Activated naive CD4-positive, alpha-beta T cell treated with anti-CD3 and anti-CD28 coated beads, Interleukin-2, amount 50 U/mL, for 24 hours (primary cell): ENCODE measurements around the gene WDR4.
"Not testable (repeated sequence)": the region's sequence is repeated elsewhere in the genome, so short reads cannot be mapped to it uniquely, and the experiment has no call there.

Source experiments
- H3K27ac Mint-ChIP-seq: one replicate; pipeline ENCODE4 v1.8.0; 2021; ENCODE audit warnings: mild to moderate bottlenecking, mixed read lengths
- H3K27me3 Mint-ChIP-seq: one replicate; pipeline ENCODE4 v1.8.0; 2021; ENCODE audit warnings: mixed read lengths
- H3K36me3 Mint-ChIP-seq: one replicate; pipeline ENCODE4 v1.8.0; 2021; ENCODE audit warnings: mixed read lengths
- H3K4me1 Mint-ChIP-seq: one replicate; pipeline ENCODE4 v1.8.0; 2021; ENCODE audit warnings: mixed read lengths
- H3K4me3 Mint-ChIP-seq: one replicate; pipeline ENCODE4 v1.8.0; 2021; ENCODE audit warnings: mild to moderate bottlenecking, mixed read lengths
- H3K9me3 Mint-ChIP-seq: one replicate; pipeline ENCODE4 v1.8.0; 2021; ENCODE audit warnings: mixed read lengths

WDR4 gene

GRCh38 chr21:42827588-42827987 lies 51.8 kb downstream of the WDR4 start:
- no peaks in the 10 kb centered on the region for H3K36me3 Mint-ChIP-seq
- no peaks in the 10 kb centered on the region for H3K9me3 Mint-ChIP-seq
- H3K27me3 Mint-ChIP-seq = peaks cover 6% of the 10 kb centered on the region
- H3K4me3 Mint-ChIP-seq = no peak overlapping the region
- H3K27ac Mint-ChIP-seq = peak overlapping the region; percentile 10
- peaks cover 20% of the 10 kb centered on the region for H3K4me1 Mint-ChIP-seq

- no peak overlapping the region for H3K4me3 Mint-ChIP-seq
- peaks cover 6% of the 10 kb centered on the region for H3K27me3 Mint-ChIP-seq
- H3K36me3 Mint-ChIP-seq = no peaks in the 10 kb centered on the region
- H3K9me3 Mint-ChIP-seq = no peaks in the 10 kb centered on the region
- no peak overlapping the region for H3K27ac Mint-ChIP-seq
- peaks cover 5% of the 10 kb centered on the region for H3K4me1 Mint-ChIP-seq
Observed at GRCh38 chr21:42820616-42821465, 58.5 kb downstream of the WDR4 start.

- Mint-ChIP-seq H3K4me3 (no peak overlapping the region), H3K27me3 (peaks cover 4% of the 10 kb centered on the region), H3K4me1 (peaks cover 5% of the 10 kb centered on the region), H3K36me3 (no peaks in the 10 kb centered on the region), H3K9me3 (no peaks in the 10 kb centered on the region), H3K27ac (no peak overlapping the region)
Observed at GRCh38 chr21:42819861-42820615, 59.3 kb downstream of the WDR4 start.

GRCh38 chr21:42818328-42818749 lies 61.0 kb downstream of the WDR4 start:
- H3K4me1 Mint-ChIP-seq = peaks cover 5% of the 10 kb centered on the region
- peaks cover 3% of the 10 kb centered on the region for H3K27me3 Mint-ChIP-seq
- H3K9me3 Mint-ChIP-seq = no peaks in the 10 kb centered on the region
- no peak overlapping the region for H3K4me3 Mint-ChIP-seq
- no peaks in the 10 kb centered on the region for H3K36me3 Mint-ChIP-seq
- H3K27ac Mint-ChIP-seq = no peak overlapping the region

- Mint-ChIP-seq H3K27ac (no peak overlapping the region), H3K4me3 (no peak overlapping the region), H3K9me3 (no peaks in the 10 kb centered on the region), H3K27me3 (peaks cover 3% of the 10 kb centered on the region), H3K36me3 (no peaks in the 10 kb centered on the region), H3K4me1 (peaks cover 5% of the 10 kb centered on the region)
Observed at GRCh38 chr21:42815217-42815616, 64.1 kb downstream of the WDR4 start.

GRCh38 chr21:42812528-42813241 lies 66.7 kb downstream of the WDR4 start:
- H3K27ac Mint-ChIP-seq, H3K27me3 Mint-ChIP-seq, H3K9me3 Mint-ChIP-seq, H3K4me1 Mint-ChIP-seq, H3K4me3 Mint-ChIP-seq, H3K36me3 Mint-ChIP-seq: not testable (repeated sequence)

GRCh38 chr21:42811960-42812359 lies 67.4 kb downstream of the WDR4 start:
- H3K4me1 Mint-ChIP-seq = no peaks in the 10 kb centered on the region
- H3K4me3 Mint-ChIP-seq = no peak overlapping the region
- no peak overlapping the region for H3K27ac Mint-ChIP-seq
- no peaks in the 10 kb centered on the region for H3K36me3 Mint-ChIP-seq
- H3K27me3 Mint-ChIP-seq = no peaks in the 10 kb centered on the region
- H3K9me3 Mint-ChIP-seq = no peaks in the 10 kb centered on the region

- Mint-ChIP-seq H3K4me3 (no peak overlapping the region), H3K27ac (no peak overlapping the region), H3K36me3 (no peaks in the 10 kb centered on the region), H3K27me3 (no peaks in the 10 kb centered on the region), H3K9me3 (no peaks in the 10 kb centered on the region), H3K4me1 (no peaks in the 10 kb centered on the region)
Observed at GRCh38 chr21:42809577-42810475, 69.5 kb downstream of the WDR4 start.

GRCh38 chr21:42809171-42809570 lies 70.2 kb downstream of the WDR4 start:
- Mint-ChIP-seq H3K9me3 (no peaks in the 10 kb centered on the region), H3K4me3 (no peak overlapping the region), H3K27ac (no peak overlapping the region), H3K36me3 (no peaks in the 10 kb centered on the region), H3K4me1 (no peaks in the 10 kb centered on the region), H3K27me3 (no peaks in the 10 kb centered on the region)

- Mint-ChIP-seq H3K36me3 (no peaks in the 10 kb centered on the region), H3K27ac (no peak overlapping the region), H3K4me3 (no peak overlapping the region), H3K9me3 (no peaks in the 10 kb centered on the region), H3K4me1 (no peaks in the 10 kb centered on the region), H3K27me3 (no peaks in the 10 kb centered on the region)
Observed at GRCh38 chr21:42807938-42808613, 71.3 kb downstream of the WDR4 start.

GRCh38 chr21:42807293-42807895 lies 71.9 kb downstream of the WDR4 start:
- H3K4me1 Mint-ChIP-seq, H3K27ac Mint-ChIP-seq, H3K36me3 Mint-ChIP-seq, H3K9me3 Mint-ChIP-seq, H3K4me3 Mint-ChIP-seq, H3K27me3 Mint-ChIP-seq: not testable (repeated sequence)

- Mint-ChIP-seq H3K4me3 (no peak overlapping the region), H3K9me3 (no peaks in the 10 kb centered on the region), H3K4me1 (no peaks in the 10 kb centered on the region), H3K36me3 (no peaks in the 10 kb centered on the region), H3K27me3 (no peaks in the 10 kb centered on the region), H3K27ac (no peak overlapping the region)
Observed at GRCh38 chr21:42806509-42807140, 72.7 kb downstream of the WDR4 start.

- not testable (repeated sequence) for H3K4me1 Mint-ChIP-seq, H3K4me3 Mint-ChIP-seq, H3K9me3 Mint-ChIP-seq, H3K27ac Mint-ChIP-seq, H3K27me3 Mint-ChIP-seq, H3K36me3 Mint-ChIP-seq
Observed at GRCh38 chr21:42801616-42802015, 77.7 kb downstream of the WDR4 start.

- no peak overlapping the region for H3K27ac Mint-ChIP-seq
- peaks cover 5% of the 10 kb centered on the region for H3K4me1 Mint-ChIP-seq
- no peaks in the 10 kb centered on the region for H3K27me3 Mint-ChIP-seq
- H3K36me3 Mint-ChIP-seq = no peaks in the 10 kb centered on the region
- H3K4me3 Mint-ChIP-seq = no peak overlapping the region
- H3K9me3 Mint-ChIP-seq = no peaks in the 10 kb centered on the region
Observed at GRCh38 chr21:42799948-42800347, 79.4 kb downstream of the WDR4 start.
